GM23338 (cell line): Measurements from ENCODE around the gene PM20D1.

Experiments
- CREB1 ChIP-seq: fragments of 250-450 bp; sonication (Bioruptor Pico); IDR thresholded peaks from 2 replicates; pipeline ENCODE4 v1.5.0; 2020; ENCODE audit warnings: low read depth, mild to moderate bottlenecking, moderate library complexity
- CTCF ChIP-seq, 2 experiments: fragments of 200-600 bp in 1 of 2; sonication (generic) in 1 of 2; conservative IDR thresholded peaks; 2 replicates each; pipeline versions ENCODE4 v1.5.1 to v1.6.1; 2016 to 2017; ENCODE audit warnings: antibody characterized with exemption in 2 of 2, low read depth in 2 of 2, mild to moderate bottlenecking in 2 of 2, moderate library complexity in 1 of 2
- EZH2 ChIP-seq: fragments of 200-600 bp; sonication (generic); IDR thresholded peaks from one replicate; pipeline ENCODE4 v1.8.0; 2017; ENCODE audit warnings: antibody characterized with exemption, mild to moderate bottlenecking, low read depth; ENCODE audit not compliant: unreplicated experiment
- EZH2phosphoT487 ChIP-seq: fragments of 200-600 bp; sonication (generic); IDR thresholded peaks from one replicate; pipeline ENCODE4 v1.8.1; 2018; ENCODE audit warnings: antibody characterized with exemption; ENCODE audit not compliant: unreplicated experiment
- JUNB ChIP-seq: IDR thresholded peaks from one replicate; pipeline ENCODE4 v1.6.1; 2016; ENCODE audit warnings: antibody characterized with exemption; ENCODE audit not compliant: unreplicated experiment
- NANOG ChIP-seq: IDR thresholded peaks from 2 replicates; pipeline ENCODE4 v1.6.1; 2016; ENCODE audit warnings: antibody characterized with exemption, borderline replicate concordance
- POLR2AphosphoS5 ChIP-seq: IDR thresholded peaks from 2 replicates; pipeline ENCODE4 v1.6.1; 2016; ENCODE audit warnings: antibody characterized with exemption, low read depth
- REST ChIP-seq: IDR thresholded peaks from one replicate; pipeline ENCODE4 v1.6.1; 2018; ENCODE audit warnings: antibody characterized with exemption; ENCODE audit not compliant: unreplicated experiment
- ZNF331 ChIP-seq: fragments of 250-450 bp; sonication (Bioruptor Pico); IDR thresholded peaks from 2 replicates; pipeline ENCODE4 v1.5.0; 2020; ENCODE audit warnings: low read depth, mild to moderate bottlenecking, moderate library complexity

GRCh38 chr1:205797168-205797567 is 52.8 kb downstream of the PM20D1 start:
- TF ChIP-seq REST (no peak), CTCF (conservative IDR thresholded peaks at IDR 0.05; ENCODE audit: low read depth in 2 of 2) (no peak), POLR2AphosphoS5 (no peak), EZH2 (no peak), JUNB (no peak), CREB1 (CRISPR knock-in tag) (no peak), ZNF331 (no peak), EZH2phosphoT487 (no peak), NANOG (no peak)
